Measurements from ENCODE around the gene PLXNA2. TPM values are rescaled to one million over a fixed set of nuclear protein-coding genes. Genes with fewer than 3 reads are reported as not detected.

The PLXNA2 gene
- total RNA-seq, 1 experiment from 2014 or later: 0.89 TPM

- peaks cover 11% of the 10 kb centered on the region; the same call in 1 of the 2 replicates for H3K27me3 ChIP-seq (ENCODE audit: insufficient read depth, low read length)
- H3K9me3 ChIP-seq (ENCODE audit: control insufficient read depth in 1 of 2, insufficient read depth in 1 of 2, low read depth in 1 of 2, low read length in 2 of 2): no peaks in the 10 kb centered on the region
- POLR2A ChIA-PET: no interaction called here
- H3K27ac ChIP-seq (ENCODE audit: low read depth, low read length): no peak overlapping the region
- H4K20me1 ChIP-seq (ENCODE audit: insufficient read depth): no peaks in the 10 kb centered on the region
- ATAC-seq (no peak), DNase-seq (ENCODE audit: low read depth, low spot score) (no peak)
- no peak overlapping the region for H3K9ac ChIP-seq (ENCODE audit: low read length)
- H3K36me3 ChIP-seq (ENCODE audit: control insufficient read depth in 1 of 2, insufficient read depth in 2 of 2, low read length in 2 of 2): no peaks in the 10 kb centered on the region
- TF ChIP-seq ATF3 (IDR thresholded peaks at IDR 0.05): no peak
- no peak for TF ChIP-seq EZH2phosphoT487 (IDR thresholded peaks at IDR 0.05; ENCODE audit: borderline replicate concordance)
- no peak for TF ChIP-seq SP1 (IDR thresholded peaks at IDR 0.05; ENCODE audit: low read depth)
- TF ChIP-seq FOSL1 (IDR thresholded peaks at IDR 0.05; ENCODE audit: low read depth): no peak
- TF ChIP-seq EGR1 (IDR thresholded peaks at IDR 0.05; ENCODE audit: low read depth): no peak
- no peak for TF ChIP-seq POLR2A (IDR thresholded peaks at IDR 0.05; ENCODE audit: borderline replicate concordance, extremely low read depth, insufficient read depth, insufficient read length)
- TF ChIP-seq ZBTB33 (IDR thresholded peaks at IDR 0.05; ENCODE audit: extremely low read depth, insufficient replicate concordance, low read length): no peak
- TF ChIP-seq ZNF274 (IDR thresholded peaks at IDR 0.05; ENCODE audit: low read depth, low read length): no peak
- no peak for TF ChIP-seq MAX (IDR thresholded peaks at IDR 0.05)
- no peak for TF ChIP-seq YY1 (IDR thresholded peaks at IDR 0.05; ENCODE audit: extremely low read depth, insufficient replicate concordance, low read depth, low read length)
- TF ChIP-seq SRF (IDR thresholded peaks at IDR 0.05; ENCODE audit: low read depth): no peak
- TF ChIP-seq REST (IDR thresholded peaks at IDR 0.05; ENCODE audit: low read depth): no peak
- intact Hi-C loops (cut with micrococcal nuclease): no loop called here
- no peak overlapping the region for H3K4me3 ChIP-seq (replicated peaks in 1 of 2; ENCODE audit: low read depth in 1 of 2, low read length in 2 of 2)
- BruUV-seq (replicated peaks): no TSS peak
- no peak overlapping the region for H3K4me2 ChIP-seq (ENCODE audit: low read length)
- H3K79me2 ChIP-seq (ENCODE audit: insufficient read depth, low read length): no peaks in the 10 kb centered on the region
- no peak overlapping the region for H2AFZ ChIP-seq (ENCODE audit: low read depth, low read length, poor library complexity, severe bottlenecking)
- CTCF ChIA-PET: no interaction called here
- H3K9me2 ChIP-seq (ENCODE audit: insufficient read depth): no peaks in the 10 kb centered on the region
- RAD21 ChIA-PET (ENCODE audit: low non-redundant PET in 1 of 2, low total read pairs in 2 of 2, uncharacterized antibody in 2 of 2, unreplicated experiment in 2 of 2): no interaction called here
- H3K4me1 ChIP-seq (ENCODE audit: control insufficient read depth in 1 of 2, insufficient read depth in 2 of 2, low read length in 2 of 2): no peaks in the 10 kb centered on the region
These were observed 159.4 kb downstream of the PLXNA2 start for GRCh38 chr1:208084764-208085163.

Data from HCT116 (cell line).